NT2/D1 (cell line): ENCODE data around the gene AGAP1.

ENCODE experiments used
- YY1 ChIP-seq: IDR thresholded peaks from 2 replicates; pipeline ENCODE4 v1.6.1; 2011; ENCODE audit not compliant: insufficient read length, insufficient read depth
- ZNF274 ChIP-seq: IDR thresholded peaks from 2 replicates; pipeline ENCODE4 v1.6.1; 2011; ENCODE audit warnings: mild to moderate bottlenecking, low read depth, low read length

- TF ChIP-seq YY1: no peak
- no peak for TF ChIP-seq ZNF274
Measured at GRCh38 chr2:236113425-236113824, 619.6 kb downstream of the AGAP1 start.
